ENCODE measurements around the gene CLCN5. TPM values are rescaled to one million over a fixed set of nuclear protein-coding genes. Genes with fewer than 3 reads are reported as not detected.
"Not testable (repeated sequence)": the region's sequence is repeated elsewhere in the genome, so short reads cannot be mapped to it uniquely, and the experiment has no call there.

CLCN5 gene
- total RNA-seq, 3 donors from 2014 or later: 5.0 to 7.5 (median 6.6) TPM

DNA sequence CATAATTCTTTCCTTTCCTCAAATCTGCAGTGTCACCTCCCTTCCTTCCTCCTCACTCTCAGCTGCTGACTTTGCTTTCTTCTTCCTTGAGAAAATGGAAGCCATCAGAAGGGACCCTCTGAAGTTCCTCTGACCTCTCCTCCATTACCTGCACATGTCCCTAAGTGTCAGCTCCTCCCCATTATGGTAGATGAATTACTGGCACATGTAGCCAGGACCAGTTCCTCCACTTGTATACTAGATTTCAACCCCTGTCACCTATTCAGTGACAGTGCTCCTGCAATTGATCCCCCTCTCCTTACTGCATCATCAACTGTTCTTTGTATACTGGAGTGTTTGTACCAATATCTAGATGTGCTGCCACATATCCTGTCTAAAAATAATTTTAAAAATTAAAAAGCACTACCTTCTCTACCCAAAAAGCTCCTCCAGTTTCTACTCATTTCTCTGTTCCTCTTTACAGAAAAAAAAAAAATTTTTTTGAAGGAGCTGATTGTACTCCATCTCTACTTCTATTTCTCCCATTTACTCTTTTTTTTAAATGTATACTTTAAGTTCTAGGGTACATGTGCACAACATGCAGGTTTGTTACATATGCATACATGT lies 78.6 kb downstream of the CLCN5 start:
- TF ChIP-seq POLR2AphosphoS5 (IDR thresholded peaks at IDR 0.05): no peak
- no peak for TF ChIP-seq POLR2A (IDR thresholded peaks at IDR 0.05)
- TF ChIP-seq, protein P1, sequence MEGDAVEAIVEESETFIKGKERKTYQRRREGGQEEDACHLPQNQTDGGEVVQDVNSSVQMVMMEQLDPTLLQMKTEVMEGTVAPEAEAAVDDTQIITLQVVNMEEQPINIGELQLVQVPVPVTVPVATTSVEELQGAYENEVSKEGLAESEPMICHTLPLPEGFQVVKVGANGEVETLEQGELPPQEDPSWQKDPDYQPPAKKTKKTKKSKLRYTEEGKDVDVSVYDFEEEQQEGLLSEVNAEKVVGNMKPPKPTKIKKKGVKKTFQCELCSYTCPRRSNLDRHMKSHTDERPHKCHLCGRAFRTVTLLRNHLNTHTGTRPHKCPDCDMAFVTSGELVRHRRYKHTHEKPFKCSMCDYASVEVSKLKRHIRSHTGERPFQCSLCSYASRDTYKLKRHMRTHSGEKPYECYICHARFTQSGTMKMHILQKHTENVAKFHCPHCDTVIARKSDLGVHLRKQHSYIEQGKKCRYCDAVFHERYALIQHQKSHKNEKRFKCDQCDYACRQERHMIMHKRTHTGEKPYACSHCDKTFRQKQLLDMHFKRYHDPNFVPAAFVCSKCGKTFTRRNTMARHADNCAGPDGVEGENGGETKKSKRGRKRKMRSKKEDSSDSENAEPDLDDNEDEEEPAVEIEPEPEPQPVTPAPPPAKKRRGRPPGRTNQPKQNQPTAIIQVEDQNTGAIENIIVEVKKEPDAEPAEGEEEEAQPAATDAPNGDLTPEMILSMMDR (IDR thresholded peaks at IDR 0.05): no peak
- H3K9me3 ChIP-seq: no peaks in the 10 kb centered on the region
- intact Hi-C loops (cut with DNase I; ENCODE audit: low total_unique reads): no loop called here
- H3K27ac ChIP-seq: no peak overlapping the region
- H3K4me1 ChIP-seq: no peaks in the 10 kb centered on the region
- H3K4me3 ChIP-seq: no peak overlapping the region
- no peaks in the 10 kb centered on the region for H3K36me3 ChIP-seq
- H3K27me3 ChIP-seq: peaks cover 0 to 48% of the 10 kb centered on the region in 2 donors
- DNase-seq (ENCODE audit: low spot score in 2 of 2): no peak

DNA sequence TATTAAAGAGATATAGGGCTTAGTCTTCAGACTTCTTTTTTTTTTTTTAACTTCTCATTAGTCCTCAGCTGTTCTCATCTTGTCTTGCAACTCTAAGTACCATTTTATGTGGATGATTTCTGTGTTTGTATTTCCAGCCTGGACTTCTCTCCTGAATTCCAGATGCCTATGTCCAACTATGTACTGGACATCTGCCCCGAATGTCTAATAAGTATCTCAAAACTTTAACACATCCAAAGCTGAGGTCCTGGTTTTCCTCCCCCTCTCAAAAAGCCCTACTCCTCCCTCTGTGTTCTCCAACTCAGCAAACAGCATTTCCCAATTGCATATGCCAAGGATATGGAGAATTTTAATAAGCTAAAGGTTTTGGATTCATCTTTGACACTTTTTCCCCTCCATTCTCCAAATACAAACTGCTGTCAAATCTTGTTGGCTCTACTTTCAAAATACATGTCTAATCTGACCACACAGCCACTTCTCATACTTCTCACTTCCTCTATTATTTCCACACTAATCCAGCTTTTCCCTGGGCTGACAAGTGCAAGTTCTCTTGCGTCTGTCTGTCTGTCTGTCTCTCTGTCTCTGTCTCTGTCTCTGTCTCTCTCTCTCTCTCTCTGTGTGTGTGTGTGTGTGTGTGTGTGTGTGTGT lies 79.8 kb downstream of the CLCN5 start:
- TF ChIP-seq, protein P1 (IDR thresholded peaks at IDR 0.05): no peak
- TF ChIP-seq POLR2A (IDR thresholded peaks at IDR 0.05) (no peak), POLR2AphosphoS5 (IDR thresholded peaks at IDR 0.05) (no peak)
- no peak overlapping the region for H3K27ac ChIP-seq
- intact Hi-C loops (cut with DNase I; ENCODE audit: low total_unique reads): no loop called here
- H3K27me3 ChIP-seq: peaks cover 0 to 46% of the 10 kb centered on the region in 2 donors
- H3K36me3 ChIP-seq: no peaks in the 10 kb centered on the region
- no peaks in the 10 kb centered on the region for H3K4me1 ChIP-seq
- H3K9me3 ChIP-seq: no peaks in the 10 kb centered on the region
- DNase-seq (ENCODE audit: low spot score in 2 of 2): no peak
- H3K4me3 ChIP-seq: no peak overlapping the region

DNA sequence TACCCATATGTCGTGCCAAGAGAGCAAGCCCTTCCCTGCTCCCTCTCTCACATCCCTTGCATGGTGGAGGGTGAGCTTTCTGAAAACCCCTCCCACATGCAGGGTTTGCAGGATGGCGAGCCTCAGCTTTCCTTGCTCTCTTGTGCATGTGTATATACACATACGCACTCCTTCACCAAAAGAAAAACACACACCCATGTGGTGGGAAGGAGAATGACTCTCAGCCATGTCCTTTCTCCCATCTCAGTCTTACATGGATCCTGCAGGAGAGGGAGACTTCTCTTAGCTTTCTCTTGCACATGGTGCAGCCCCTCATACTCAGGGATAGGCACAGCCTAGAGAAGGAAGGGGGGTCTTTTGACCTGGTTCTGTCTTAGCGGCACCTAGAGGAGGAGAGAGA lies 81.1 kb downstream of the CLCN5 start:
- no peak for DNase-seq (ENCODE audit: low spot score in 2 of 2)
- Histone ChIP-seq H3K27me3 (peaks cover 0 to 35% of the 10 kb centered on the region in 2 donors), H3K4me3 (no peak overlapping the region), H3K4me1 (no peaks in the 10 kb centered on the region), H3K9me3 (no peaks in the 10 kb centered on the region), H3K36me3 (no peaks in the 10 kb centered on the region), H3K27ac (no peak overlapping the region)
- TF ChIP-seq, protein P1 (IDR thresholded peaks at IDR 0.05): no peak
- no peak for TF ChIP-seq POLR2AphosphoS5 (IDR thresholded peaks at IDR 0.05)
- TF ChIP-seq POLR2A (IDR thresholded peaks at IDR 0.05): no peak
- intact Hi-C loops (cut with DNase I; ENCODE audit: low total_unique reads): no loop called here

DNA sequence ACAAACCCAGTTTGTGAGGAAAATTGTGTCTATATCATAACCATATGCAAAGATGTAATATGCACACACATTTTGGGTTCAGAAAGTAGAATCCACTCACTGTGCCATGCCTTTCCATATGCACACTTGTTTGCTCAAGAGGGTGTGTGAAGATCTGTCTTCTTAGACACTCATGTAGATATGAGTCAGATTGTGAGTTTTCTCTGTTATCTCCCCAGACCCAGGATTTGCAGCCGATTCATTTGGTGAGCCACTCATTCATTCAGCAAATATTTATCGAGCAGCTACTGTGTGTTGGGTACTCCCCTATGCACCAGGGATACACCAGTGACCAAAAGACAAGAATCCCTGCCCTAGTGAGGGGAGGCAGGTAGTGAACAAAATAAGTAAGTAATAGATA lies 81.5 kb downstream of the CLCN5 start:
- Histone ChIP-seq H3K36me3 (no peaks in the 10 kb centered on the region), H3K27me3 (peaks cover 0 to 33% of the 10 kb centered on the region in 2 donors), H3K9me3 (no peaks in the 10 kb centered on the region), H3K4me1 (no peaks in the 10 kb centered on the region), H3K4me3 (no peak overlapping the region), H3K27ac (no peak overlapping the region)
- DNase-seq (ENCODE audit: low spot score in 2 of 2): no peak
- TF ChIP-seq POLR2A (IDR thresholded peaks at IDR 0.05): no peak
- TF ChIP-seq, protein P1 (IDR thresholded peaks at IDR 0.05): no peak
- no peak for TF ChIP-seq POLR2AphosphoS5 (IDR thresholded peaks at IDR 0.05)
- intact Hi-C loops (cut with DNase I; ENCODE audit: low total_unique reads): no loop called here

DNA sequence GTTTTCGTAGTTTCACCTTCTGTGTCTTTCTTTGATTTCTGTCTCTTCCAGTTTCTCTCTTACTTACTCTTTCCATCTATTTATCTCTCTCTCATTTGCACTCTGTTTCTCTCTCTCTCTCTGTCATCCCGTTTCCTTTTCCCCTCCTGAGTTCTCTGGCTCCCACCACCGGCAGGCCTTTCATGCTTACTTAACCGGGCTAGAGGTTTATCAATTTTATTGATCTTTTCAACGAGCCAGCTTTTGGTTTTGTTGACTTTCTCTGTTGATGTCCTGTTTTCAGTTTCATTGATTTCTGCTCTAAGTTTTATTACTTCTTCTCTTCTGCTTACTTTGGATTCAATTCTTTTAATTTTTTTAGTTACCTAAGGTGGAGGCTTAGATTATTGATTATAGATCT lies 103.2 kb downstream of the CLCN5 start:
- H3K4me1 ChIP-seq; intact Hi-C loops (cut with DNase I; ENCODE audit: low total_unique reads); H3K4me3 ChIP-seq; DNase-seq (ENCODE audit: low spot score in 2 of 2); H3K27ac ChIP-seq; H3K36me3 ChIP-seq; H3K27me3 ChIP-seq; H3K9me3 ChIP-seq: not testable (repeated sequence)

All from breast epithelium (tissue), 4 donors.